GM03348 (cell line): ENCODE results near the gene ETV7.

Experiments used
- DNase-seq: peaks from one replicate; pipeline ENCODE4 v3.0.0; 2012; ENCODE audit warnings: low spot score

The ETV7 gene

GRCh38 chr6:36383606-36384005 lies 3.9 kb downstream of the ETV7 start:
- DNase-seq: no peak

DNA sequence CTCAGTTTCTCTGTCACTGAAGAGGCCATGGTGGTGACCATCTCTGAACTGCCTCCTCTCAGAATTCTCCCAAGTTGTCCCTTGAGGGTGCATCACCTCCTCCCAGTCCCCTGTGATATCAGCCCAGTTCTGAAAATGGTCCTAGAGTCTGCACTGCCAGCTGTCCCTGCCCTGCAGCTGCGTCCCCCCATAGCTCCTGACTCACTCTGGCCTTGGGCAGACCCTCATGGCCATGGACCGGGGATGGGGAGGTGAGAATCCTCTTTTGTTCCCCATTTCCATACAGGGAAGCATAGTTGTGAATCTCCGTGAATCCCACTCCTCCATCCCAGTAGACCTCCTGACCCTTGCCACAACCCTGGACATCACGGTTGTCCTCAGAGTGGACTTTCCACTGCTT lies 4.5 kb downstream of the ETV7 start:
- DNase-seq: no peak

DNA sequence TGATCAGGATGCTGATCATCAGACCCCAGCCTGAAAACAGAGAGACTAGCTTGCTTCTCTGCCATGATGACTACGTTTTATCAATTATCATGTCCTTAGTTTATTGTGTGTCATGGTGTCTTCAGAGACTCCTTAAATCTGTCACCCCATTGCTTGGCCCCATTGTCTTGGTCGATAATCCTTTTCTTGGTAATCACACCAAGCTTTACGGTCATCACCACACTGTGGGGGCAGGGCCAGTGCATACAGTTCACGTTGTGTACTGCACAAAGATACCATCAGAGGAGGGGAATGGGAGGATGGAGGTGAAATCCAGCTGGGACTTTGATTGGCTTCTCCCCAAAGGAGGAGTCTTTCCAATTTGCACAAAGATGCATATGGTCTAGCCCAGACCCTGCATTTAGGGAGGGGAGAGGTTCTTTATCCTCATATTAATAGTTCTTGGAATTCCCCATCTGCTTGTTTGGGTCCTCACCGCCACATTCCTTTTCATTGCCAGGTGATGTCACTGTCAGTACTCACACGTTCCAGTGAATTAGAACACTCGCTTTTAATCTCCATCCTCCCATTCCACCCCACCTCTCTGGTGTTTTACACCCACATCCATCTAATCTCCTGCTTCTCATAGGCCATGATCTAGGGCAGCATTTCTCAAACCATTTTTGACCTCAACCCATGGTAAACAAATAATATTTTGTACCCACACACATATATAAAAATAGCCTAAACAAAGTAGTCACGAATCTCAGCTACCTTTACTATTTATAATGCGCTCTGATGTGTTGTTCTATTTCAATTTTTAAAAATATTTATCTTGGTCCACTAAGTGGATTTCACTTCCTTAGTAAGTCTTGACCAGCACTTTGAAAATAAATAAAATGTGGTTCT lies 5.7 kb downstream of the ETV7 start:
- no peak for DNase-seq

DNA sequence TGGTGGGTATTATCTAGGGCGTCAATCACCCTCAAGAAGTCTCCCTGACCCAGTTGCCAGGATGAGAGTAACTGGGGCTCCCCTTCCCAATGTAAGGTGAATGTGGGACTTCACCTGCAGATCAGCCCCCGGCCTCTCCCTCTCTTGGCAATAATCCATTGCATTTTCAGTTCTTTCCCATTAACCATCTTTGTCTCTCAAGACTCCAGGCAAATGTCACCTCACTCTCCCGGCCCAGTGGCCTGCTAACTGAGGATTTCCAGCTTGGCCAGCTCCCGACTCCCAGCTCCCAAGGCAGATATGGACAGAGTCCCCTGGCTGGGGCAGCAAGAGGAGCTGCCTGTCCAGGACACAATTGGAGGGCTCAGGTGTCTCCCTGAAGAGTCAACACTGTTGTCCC lies 7.3 kb downstream of the ETV7 start:
- DNase-seq: no peak

DNA sequence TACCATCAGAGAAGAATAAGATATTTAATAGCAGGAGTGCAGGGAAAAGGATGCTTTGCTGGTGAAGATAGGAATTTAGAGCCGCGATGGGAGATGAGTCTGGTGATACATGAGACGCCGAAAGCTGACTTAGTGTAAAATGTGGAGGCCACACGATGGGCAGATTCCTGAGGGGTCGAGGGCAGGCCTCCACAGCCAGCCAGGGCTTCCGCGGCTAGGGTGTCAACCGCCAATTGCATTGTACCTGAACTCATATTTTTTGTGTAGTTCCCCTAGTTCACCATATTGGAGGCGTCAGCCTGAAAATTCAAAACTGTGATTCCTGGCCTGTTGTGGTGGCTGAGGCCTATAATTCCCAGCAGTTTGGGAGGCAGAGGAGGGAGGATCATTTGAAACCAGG lies 8.5 kb downstream of the ETV7 start:
- DNase-seq: no peak

GRCh38 chr6:36378243-36378920 lies 9.1 kb downstream of the ETV7 start:
- no peak for DNase-seq

GRCh38 chr6:36377594-36377993 lies 9.9 kb downstream of the ETV7 start:
- DNase-seq: no peak

DNA sequence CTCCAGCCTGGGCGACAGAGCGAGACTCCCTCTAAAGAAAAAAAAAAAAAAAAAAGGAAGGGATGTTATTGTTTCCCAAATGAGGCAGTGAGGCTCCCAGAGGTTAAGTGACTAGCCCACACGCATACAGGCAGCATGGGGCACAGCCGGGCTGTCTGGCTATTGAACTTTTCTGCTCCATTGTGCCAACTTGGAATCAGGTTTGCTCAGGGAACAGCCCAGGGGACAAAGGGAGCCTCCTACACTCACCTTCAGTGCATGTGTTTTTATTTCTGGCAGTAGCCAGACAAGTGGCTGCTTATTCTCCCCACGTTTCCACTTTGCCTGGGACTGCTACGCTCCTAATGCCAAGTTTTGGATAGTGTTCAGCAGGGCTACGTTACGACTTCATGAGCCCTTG lies 10.7 kb downstream of the ETV7 start:
- DNase-seq: no peak

GRCh38 chr6:36376183-36376582 lies 11.3 kb downstream of the ETV7 start:
- no peak for DNase-seq

GRCh38 chr6:36375644-36376155 lies 11.8 kb downstream of the ETV7 start:
- no peak for DNase-seq

DNA sequence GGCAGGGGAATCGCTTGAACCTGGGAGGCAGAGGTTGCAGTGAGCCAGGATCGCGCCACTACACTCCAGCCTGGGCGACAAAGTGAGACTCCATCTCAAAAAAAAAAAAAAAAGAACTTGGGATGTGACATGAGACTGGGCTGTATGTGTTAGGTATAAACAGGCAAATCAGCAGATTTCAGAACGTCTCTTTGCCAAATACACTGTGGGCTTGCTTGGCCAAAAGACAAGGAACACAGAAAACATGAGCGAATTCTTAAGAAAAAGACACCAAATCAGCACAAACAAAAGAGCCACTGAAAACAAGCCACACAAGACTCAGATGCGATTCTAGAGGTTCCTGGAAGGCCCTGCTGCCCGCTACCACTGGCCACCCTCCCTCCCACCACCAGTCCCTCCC lies 12.5 kb downstream of the ETV7 start:
- no peak for DNase-seq

- no peak for DNase-seq
Measured at GRCh38 chr6:36374194-36374593, 13.3 kb downstream of the ETV7 start.

DNA sequence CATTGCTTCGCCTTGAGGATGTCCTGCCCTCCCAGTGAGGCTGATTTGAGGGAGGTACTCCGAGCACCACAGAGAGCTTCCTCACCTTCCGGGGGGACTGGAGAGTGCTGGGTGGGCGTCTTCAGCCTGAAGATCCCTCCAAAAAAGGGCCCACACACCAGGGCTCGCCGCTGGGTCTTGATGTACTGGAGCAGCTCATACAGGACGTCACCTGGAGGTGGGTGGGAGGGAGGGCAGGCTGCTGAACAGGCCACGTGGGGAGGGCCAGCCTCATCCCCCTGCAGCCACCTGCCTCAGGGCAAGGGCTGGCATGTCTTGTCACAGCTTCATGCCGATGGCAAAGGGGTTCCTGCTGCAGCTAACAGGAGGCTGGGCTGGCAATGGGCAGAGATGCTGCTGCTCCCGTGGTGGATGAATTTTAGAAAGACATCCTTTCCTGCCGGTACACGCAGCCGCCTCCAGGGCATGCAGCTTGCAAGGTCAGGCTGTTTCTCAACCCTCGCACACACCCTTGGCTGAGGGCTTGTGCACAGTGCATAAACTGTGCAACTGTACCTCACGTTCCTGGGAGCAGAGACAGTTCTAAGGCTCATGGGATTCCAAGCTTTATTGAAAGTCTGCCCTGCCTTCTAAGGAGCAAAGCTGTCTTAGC lies 14.0 kb downstream of the ETV7 start:
- DNase-seq: no peak

DNA sequence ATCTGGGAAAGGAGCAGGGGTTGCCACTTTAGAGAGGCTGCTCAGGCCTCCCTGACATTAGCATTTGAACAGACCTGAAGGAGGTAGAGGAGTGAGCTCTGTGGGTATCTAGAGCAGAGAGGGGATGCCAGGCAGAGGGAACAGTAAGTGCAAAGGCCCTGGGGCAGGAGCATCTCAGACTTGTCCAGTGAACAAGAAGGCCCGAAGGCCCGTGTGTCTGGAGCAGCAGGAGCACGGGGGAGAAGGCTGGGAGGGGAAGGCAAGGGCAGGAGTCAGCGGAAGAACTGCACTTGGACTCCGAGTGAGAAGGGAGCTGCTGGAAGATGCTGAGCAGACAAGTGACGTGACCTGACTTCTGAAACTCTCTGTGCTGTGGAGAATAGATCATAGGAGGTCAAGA lies 15.4 kb downstream of the ETV7 start:
- no peak for DNase-seq

DNA sequence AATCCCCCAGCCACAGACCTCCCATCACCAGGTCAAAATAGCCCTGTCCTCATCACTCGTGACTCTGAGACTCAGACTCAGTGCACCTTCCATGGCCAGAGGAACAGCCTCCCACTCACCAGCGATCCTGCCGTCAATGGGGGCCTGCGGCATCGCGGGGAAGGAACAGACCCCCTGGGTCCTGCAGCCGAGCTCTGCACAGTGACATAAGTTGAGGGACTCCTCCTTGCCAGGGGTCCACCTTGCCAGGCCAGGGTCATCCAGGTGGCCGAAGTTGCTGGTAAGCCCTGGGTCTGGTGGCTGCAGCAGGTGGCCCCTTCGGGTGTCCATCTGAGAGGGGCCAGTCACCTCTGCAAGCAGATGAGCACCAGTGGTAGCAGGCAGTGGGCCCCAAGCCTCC lies 16.3 kb downstream of the ETV7 start:
- no peak for DNase-seq

GRCh38 chr6:36370638-36371037 lies 16.8 kb downstream of the ETV7 start:
- no peak for DNase-seq

DNA sequence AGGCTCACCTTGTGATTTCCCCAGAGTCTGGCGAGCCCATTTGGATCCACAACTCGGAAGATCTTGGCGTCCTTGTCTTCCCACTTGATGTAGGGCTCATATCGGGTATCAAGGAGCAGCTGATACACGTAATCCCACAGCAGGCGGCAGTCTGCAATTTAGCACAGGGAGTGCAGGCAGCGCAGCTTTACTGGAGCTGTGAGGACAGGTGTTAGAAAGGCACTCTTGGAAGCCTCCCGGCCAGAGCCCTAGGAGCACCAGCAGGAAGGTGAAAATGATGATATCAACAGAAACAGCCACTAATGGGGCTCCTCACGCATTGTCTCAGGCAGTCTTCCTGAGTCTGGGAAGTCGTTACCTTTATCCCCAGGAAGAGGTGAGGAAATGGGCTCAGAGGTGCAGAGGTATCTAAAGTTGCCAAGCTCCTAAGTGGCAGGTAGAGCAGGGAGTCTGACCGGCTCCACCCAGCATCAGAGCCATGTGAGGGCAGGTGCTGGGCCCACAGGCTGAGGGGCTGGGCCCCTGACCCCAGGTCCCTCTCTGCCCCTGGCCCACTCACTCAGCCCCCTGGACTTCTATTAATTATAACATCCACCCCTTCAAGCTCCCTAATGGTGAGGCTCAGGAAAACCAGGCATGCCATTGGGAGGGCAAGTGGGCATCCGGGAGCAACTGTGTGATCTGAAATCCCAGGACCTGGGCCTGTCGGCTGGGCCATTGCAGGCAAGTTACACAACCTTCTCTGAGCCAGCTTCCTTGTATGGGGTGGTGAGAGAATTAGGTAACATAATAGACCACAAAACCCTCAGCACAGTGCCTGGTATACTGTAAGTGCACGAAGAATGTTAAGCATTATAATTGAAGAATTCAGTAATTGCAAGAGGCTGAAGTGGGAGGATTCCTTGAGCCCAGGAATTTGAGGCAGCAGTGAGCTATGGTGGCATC lies 18.3 kb downstream of the ETV7 start:
- DNase-seq: peak; percentile 93

DNA sequence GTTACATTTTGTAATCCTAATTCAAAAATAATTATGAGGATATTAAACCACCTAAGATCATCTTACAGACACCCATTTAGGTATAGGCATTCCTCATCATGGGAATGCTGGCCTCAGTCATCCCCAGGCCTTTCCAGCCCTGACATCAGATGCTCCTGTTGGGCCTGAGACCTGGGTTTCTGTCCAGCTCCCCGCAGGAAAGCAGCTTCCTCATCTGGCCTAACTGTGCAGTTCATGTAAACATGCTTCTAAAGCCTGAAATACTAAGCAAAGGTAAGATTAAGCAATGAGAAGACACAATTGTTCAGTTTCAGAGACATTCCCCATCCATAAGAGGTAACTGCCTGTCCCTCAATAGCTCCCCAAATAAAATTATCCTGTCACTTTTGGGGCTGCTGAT lies 19.0 kb downstream of the ETV7 start:
- no peak for DNase-seq

GRCh38 chr6:36367743-36368142 lies 19.7 kb downstream of the ETV7 start:
- no peak for DNase-seq

DNA sequence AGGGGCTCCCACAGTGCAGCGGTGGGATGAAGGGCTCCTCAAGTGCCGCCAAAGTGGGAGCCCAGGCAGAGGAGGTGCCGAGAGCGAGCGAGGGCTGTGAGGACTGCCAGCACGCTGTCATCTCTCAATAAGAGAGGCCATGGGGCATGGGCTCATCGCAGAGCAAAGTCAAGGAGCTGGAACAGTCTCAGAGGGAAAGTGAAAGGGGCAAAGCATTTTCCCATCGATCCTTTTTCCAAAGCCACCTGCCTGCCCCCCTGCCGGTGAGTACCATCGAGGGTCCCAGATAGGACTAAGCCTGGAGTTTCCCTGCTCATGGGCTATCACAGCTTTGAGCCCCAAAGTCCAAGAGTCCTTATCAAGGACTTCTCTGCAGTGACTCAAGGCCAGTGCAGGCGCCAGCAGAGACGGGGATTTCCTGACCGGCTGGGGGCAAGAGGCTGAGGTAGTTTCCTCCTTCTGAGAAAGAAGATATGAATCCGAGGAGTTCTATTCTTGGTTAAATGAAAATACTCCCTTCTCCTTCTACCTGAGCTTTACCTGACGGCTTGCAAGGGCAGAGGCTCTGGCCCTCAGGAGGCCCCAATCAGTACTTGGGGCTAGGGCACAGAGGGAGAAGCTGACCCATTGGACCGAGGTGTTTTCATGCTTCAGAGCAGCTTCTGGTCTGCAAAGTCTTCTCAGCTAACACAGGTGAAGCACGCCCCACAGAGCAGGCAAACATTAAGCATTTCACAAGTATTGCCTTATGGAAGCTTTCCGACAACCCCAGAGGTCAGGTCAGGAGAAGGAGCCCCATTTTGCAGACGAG lies 22.6 kb downstream of the ETV7 start:
- DNase-seq: no peak
